Central memory CD8-positive, alpha-beta T cell (primary cell): ENCODE measurements around the gene SLIT1.

Experiments
- ATAC-seq: fragments of 150-1000 bp; cut with Tn5 transposase; replicated peaks from 2 replicates; pipeline ENCODE4 v1.10.0; 2022; ENCODE audit warnings: mild to moderate bottlenecking, moderate FRiP score, moderate number of reproducible peaks; ENCODE audit not compliant: poor library complexity, severe bottlenecking; ENCODE audit errors: extremely low read depth
- DNase-seq, 2 donors: peaks; one replicate each; pipeline ENCODE4 v3.0.0; 2021; ENCODE audit warnings: low spot score in 2 of 2
- H3K27ac Mint-ChIP-seq: one replicate; pipeline ENCODE4 v1.8.0; 2022; ENCODE audit warnings: low read depth, mild to moderate bottlenecking, moderate library complexity, mixed read lengths
- H3K27me3 Mint-ChIP-seq: one replicate; pipeline ENCODE4 v1.8.0; 2022; ENCODE audit warnings: mixed read lengths
- H3K36me3 Mint-ChIP-seq: one replicate; pipeline ENCODE4 v1.8.0; 2022; ENCODE audit warnings: mild to moderate bottlenecking, moderate library complexity, mixed read lengths; ENCODE audit not compliant: insufficient read depth
- H3K4me1 Mint-ChIP-seq: one replicate; pipeline ENCODE4 v1.8.0; 2022; ENCODE audit warnings: mixed read lengths
- H3K4me3 Mint-ChIP-seq: one replicate; pipeline ENCODE4 v1.8.0; 2022; ENCODE audit warnings: mild to moderate bottlenecking, moderate library complexity, mixed read lengths
- H3K9me3 Mint-ChIP-seq: one replicate; pipeline ENCODE4 v1.8.0; 2022; ENCODE audit warnings: mixed read lengths

SLIT1 gene

DNA sequence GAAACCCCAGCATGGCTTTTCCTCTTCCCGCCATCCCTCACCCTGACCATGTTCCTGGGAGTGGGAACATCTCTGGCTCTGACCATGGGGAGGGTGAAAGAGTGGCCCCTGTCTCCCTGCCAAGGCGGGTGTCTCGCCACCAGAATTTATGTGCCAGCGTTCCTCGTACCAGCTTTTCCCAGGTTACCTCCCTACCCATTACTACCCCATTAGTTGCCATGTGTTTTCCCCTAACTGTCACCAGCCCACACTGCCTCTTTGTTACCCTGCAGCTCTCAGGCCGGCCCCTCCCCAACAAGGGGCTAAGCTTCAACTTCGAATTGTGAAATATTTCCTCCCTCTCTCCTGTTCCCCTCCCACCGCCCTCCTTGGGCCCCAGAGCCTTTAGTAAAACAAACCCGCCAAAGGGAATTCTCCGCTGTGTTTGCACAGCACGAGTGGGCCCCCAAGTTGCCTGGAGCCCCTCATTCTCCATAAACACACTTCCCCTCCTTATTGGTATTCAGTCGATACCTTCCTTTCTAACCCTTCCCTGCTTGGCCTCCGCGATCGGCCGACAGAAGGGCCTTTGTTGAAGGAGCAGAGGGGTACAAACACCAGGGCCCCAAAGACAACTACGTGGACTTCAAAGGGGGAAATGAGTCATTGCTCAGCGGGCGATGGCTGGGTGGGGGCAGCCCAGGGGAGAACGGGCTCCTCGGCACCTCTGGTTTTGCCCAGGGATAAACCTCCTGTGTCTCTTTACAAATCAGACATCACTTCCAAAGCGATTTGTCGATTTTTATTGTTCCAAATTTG, 45.5 kb downstream of the SLIT1 start:
- Mint-ChIP-seq H3K4me1 (no peaks in the 10 kb centered on the region), H3K27me3 (peaks cover 36% of the 10 kb centered on the region), H3K4me3 (no peak overlapping the region), H3K36me3 (no peaks in the 10 kb centered on the region), H3K9me3 (no peaks in the 10 kb centered on the region), H3K27ac (no peak overlapping the region)
- ATAC-seq (no peak), DNase-seq (no peak)

DNA sequence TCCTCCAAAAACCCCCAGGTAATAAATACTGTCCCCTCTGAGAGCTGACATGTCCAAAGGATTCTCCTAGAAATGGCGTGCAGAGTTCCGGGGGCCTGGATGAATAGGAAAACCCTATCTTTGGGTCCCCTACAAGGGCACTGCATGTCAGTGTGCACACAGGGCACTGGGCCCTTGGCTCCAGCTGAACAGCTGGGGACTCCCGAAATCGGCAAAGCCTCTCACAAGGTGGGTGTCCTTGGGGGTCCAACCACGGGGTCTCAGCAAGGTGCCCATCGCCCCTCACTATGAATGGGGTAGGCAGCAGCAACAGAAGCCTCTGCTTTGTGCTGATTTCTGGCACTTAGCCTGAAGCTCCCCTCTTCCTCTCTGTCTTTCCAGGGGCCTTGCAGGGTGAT, 46.1 kb downstream of the SLIT1 start:
- peaks cover 41% of the 10 kb centered on the region for H3K27me3 Mint-ChIP-seq

DNA sequence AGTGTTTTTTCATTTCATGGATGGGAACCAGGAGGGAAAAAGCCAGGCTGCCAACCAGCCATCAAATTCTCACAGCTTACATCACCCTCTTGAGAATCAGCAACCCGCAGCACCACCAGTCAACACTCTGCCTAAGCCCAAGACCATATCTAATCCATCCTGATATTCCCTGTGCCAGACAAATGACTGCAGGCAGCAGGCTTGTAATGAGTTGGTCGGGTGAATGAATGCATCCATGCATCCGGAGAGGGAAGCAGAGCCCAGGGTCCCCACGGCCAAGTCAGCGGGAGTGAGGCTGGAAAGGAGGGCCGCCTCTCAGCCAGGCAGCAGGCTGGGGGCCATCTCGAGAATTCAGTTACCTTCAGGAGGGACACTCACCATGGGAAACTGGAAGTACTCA, 46.9 kb downstream of the SLIT1 start:
- Mint-ChIP-seq H3K36me3 (no peaks in the 10 kb centered on the region), H3K4me1 (no peaks in the 10 kb centered on the region), H3K9me3 (no peaks in the 10 kb centered on the region), H3K27ac (no peak overlapping the region), H3K27me3 (peaks cover 41% of the 10 kb centered on the region), H3K4me3 (no peak overlapping the region)
- DNase-seq, result no peak
- no peak for ATAC-seq

More for the DNA sequence above, 46.1 kb downstream of the SLIT1 start:
- no peak overlapping the region for H3K27ac Mint-ChIP-seq
- H3K36me3 Mint-ChIP-seq, result no peaks in the 10 kb centered on the region
- DNase-seq (no peak), ATAC-seq (no peak)
- H3K9me3 Mint-ChIP-seq, result no peaks in the 10 kb centered on the region
- H3K4me3 Mint-ChIP-seq, result no peak overlapping the region
- no peaks in the 10 kb centered on the region for H3K4me1 Mint-ChIP-seq

DNA sequence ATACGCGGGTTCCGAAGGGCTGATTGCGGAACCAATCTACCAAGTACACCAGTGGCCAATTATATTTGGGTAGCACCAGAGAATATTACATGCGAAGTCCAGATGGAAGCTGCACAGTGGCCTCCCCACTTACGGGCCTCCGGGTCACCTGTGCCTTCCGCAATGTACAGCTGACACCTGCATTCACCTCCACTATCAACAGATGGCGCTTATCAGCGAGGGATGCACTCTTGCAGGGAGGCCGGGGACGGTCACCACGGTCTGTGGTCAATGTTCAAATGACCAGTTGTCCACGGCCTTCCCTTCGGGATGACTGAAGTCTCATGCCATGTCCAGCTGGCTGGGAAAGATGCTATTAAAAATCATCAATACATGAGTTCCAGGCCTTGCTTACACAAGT, 47.6 kb downstream of the SLIT1 start:
- ATAC-seq (no peak), DNase-seq (no peak)

DNA sequence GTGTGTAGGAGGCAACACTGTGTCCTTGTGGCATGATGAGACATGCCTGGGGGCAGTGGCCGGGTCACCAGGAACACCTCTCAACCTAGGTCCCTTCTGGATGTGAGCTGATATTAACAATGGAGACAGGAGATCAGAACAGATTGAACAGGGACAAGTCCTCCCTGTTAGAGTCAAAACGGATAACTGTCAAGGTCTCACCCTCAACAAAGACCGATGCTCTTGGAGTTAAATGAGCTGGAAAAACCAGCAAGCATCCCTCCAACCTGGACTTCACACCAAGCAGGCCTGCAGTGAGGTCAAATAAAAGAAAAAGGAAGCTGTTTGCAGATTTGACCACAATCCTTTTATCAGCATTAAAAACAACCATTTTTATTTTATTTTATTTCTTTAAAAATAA, 49.0 kb downstream of the SLIT1 start:
- ATAC-seq (no peak), DNase-seq (no peak)
- no peaks in the 10 kb centered on the region for H3K36me3 Mint-ChIP-seq
- no peak overlapping the region for H3K27ac Mint-ChIP-seq
- H3K27me3 Mint-ChIP-seq, result peaks cover 26% of the 10 kb centered on the region
- no peak overlapping the region for H3K4me3 Mint-ChIP-seq
- H3K4me1 Mint-ChIP-seq, result no peaks in the 10 kb centered on the region
- H3K9me3 Mint-ChIP-seq, result no peaks in the 10 kb centered on the region

More for the DNA sequence above, 47.6 kb downstream of the SLIT1 start:
- no peak overlapping the region for H3K4me3 Mint-ChIP-seq
- no peaks in the 10 kb centered on the region for H3K9me3 Mint-ChIP-seq
- H3K27ac Mint-ChIP-seq, result no peak overlapping the region
- H3K27me3 Mint-ChIP-seq, result peaks cover 40% of the 10 kb centered on the region
- H3K36me3 Mint-ChIP-seq, result no peaks in the 10 kb centered on the region
- H3K4me1 Mint-ChIP-seq, result no peaks in the 10 kb centered on the region

DNA sequence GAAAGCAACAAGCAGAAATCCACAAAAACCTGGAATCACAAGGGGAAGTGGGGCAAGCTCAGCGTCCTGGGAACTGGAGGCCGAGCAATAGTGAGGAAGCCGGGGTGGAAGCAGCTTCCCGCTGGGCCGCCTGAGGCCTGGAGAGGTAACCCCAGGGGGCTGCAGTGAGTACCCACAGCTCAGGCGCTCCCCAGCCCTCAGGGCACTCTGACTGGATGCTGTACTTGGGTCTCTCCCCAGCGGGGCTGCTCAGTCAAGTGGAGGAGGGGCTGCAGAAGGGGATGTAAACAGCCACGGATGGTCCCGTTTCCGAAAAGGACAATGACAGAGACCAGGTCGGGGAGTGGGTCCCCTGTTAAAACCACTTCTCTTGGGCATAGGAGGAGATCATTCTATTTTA, 50.3 kb downstream of the SLIT1 start:
- Mint-ChIP-seq H3K9me3 (no peaks in the 10 kb centered on the region), H3K4me1 (no peaks in the 10 kb centered on the region), H3K27ac (no peak overlapping the region), H3K27me3 (peaks cover 13% of the 10 kb centered on the region), H3K4me3 (no peak overlapping the region), H3K36me3 (no peaks in the 10 kb centered on the region)
- ATAC-seq, result no peak
- no peak for DNase-seq

DNA sequence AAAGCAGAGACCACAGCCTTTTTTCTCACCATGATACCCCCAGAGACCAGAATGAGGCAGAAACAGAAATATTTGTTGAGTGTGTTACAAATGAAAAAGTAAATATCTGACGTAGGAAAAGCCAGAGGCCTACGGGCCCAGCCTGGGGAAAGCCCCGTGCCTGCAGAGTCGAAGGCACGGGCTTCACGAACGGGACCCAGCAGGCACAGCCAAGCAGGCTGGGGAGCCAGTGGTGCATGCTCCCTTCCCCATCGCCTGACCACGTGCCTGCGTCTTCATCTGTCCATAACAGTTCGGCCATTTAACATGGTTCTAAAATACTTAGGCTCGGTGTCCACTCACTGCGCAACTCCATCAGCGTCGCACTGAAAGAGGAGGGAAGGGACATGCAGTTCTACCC, 50.8 kb downstream of the SLIT1 start:
- no peak overlapping the region for H3K4me3 Mint-ChIP-seq
- ATAC-seq (no peak), DNase-seq (no peak)
- no peaks in the 10 kb centered on the region for H3K36me3 Mint-ChIP-seq
- H3K27me3 Mint-ChIP-seq, result peaks cover 8% of the 10 kb centered on the region
- H3K9me3 Mint-ChIP-seq, result no peaks in the 10 kb centered on the region
- H3K4me1 Mint-ChIP-seq, result no peaks in the 10 kb centered on the region
- no peak overlapping the region for H3K27ac Mint-ChIP-seq

DNA sequence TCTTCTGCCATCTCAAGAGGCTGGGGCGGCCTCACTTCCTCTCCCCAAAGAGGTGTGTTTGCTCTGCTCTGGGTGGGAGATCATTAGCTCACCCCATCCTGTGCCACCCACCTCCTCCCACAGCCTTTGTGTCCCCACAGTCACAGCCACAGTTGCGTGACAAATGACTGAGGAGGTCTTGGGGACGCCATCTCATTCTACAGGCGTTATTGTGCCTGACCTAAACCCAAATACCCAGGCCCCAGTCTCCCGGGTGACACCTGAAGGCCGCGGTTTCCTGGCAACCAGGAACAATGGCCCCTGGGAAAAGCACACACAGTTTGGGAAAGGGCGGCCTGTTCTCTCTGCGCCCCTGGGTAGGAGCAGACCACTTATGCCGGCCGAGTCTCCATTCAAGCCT, 51.6 kb downstream of the SLIT1 start:
- Mint-ChIP-seq H3K4me1 (no peaks in the 10 kb centered on the region), H3K4me3 (no peak overlapping the region), H3K27ac (no peak overlapping the region), H3K9me3 (no peaks in the 10 kb centered on the region), H3K27me3 (peaks cover 7% of the 10 kb centered on the region), H3K36me3 (no peaks in the 10 kb centered on the region)
- ATAC-seq (no peak), DNase-seq (no peak)

DNA sequence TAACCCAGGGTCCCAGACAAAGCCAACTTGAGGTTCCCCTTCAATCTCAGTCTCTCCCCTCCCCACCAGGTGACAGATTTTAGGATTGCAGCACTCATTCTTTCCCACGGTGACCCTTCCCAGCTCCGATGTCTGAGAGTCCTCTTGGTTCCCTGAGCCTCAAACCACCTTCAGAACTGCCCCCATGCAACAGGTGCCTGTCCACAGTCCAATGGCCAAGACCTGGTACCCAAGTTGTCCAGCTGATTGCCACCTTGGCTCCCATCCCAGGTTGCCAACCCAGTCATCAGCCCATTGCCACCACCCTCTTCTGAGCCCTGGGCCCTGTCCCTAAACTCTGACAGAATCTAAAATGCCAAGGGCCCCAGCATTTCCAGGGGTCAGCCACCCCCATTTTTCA, 53.5 kb downstream of the SLIT1 start:
- H3K36me3 Mint-ChIP-seq, result no peaks in the 10 kb centered on the region

DNA sequence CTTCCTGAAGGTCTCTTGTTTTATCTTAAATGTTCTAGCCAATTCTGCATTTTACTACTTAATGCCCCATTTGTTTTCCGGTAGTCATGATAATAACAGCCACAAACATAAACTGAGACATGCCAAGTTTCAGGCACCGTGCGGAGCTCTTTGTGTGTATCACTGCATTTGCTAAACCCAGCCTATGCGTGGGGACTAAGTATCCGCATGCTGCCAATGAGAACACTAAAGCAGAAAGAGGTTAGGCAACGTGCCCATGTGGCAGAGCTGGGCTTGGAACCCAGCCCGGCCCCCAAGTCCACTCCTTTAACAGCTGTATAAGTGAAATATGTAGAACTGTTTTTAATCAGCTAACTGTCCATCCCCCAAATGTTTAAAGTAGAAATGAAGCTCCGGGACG, 54.1 kb downstream of the SLIT1 start:
- Mint-ChIP-seq H3K4me1 (no peaks in the 10 kb centered on the region), H3K27me3 (peaks cover 7% of the 10 kb centered on the region), H3K4me3 (no peak overlapping the region), H3K27ac (no peak overlapping the region), H3K9me3 (no peaks in the 10 kb centered on the region), H3K36me3 (no peaks in the 10 kb centered on the region)
- DNase-seq (no peak), ATAC-seq (no peak)

More for the DNA sequence above, 53.5 kb downstream of the SLIT1 start:
- Mint-ChIP-seq H3K27ac (no peak overlapping the region), H3K9me3 (no peaks in the 10 kb centered on the region), H3K4me3 (no peak overlapping the region), H3K27me3 (peaks cover 7% of the 10 kb centered on the region), H3K4me1 (no peaks in the 10 kb centered on the region)
- no peak for DNase-seq
- ATAC-seq, result no peak

DNA sequence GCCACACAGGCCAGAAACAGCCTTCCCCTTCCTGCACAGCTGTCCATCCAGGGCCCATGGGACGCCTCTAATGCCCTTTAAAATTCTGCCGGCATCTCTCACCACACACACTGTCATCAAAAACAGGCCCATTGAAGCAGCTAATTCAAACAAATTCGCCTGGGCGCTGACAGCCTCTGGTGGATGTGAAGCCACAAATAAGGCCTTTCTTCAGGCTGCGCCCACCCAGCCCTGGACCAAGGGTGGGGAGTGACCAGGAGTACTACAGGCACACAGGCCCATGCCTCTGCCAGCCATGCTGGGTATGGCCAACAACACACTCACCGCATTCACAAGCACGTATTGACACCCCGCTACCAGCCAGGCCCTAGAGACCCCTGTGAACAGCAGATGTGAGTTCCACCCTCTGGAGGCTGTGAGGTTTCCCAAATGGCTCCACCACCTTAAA, 54.6 kb downstream of the SLIT1 start:
- DNase-seq, result no peak
- Mint-ChIP-seq H3K4me3 (no peak overlapping the region), H3K27me3 (peaks cover 7% of the 10 kb centered on the region), H3K4me1 (no peaks in the 10 kb centered on the region), H3K36me3 (no peaks in the 10 kb centered on the region), H3K27ac (no peak overlapping the region), H3K9me3 (no peaks in the 10 kb centered on the region)
- ATAC-seq, result no peak

DNA sequence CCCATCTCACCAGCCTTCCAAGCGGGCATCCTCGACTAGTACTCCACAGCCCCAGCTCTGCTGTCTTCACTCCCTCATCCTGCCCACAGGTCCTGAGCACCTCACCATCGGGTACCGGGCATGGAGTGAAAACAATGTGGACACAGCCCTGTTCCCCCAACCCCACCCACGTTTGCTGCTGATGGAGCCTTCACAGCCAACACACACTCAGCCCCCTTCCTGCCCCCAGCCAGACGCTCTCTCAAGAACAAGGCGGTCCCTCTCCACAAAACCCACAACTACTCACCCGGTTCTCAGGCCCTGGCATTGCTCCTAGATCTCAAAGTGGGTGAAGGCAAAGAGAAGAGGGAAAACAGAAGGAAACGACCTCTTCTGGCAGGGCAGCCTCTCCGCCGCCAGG, 56.1 kb downstream of the SLIT1 start:
- H3K4me1 Mint-ChIP-seq, result no peaks in the 10 kb centered on the region
- no peak overlapping the region for H3K27ac Mint-ChIP-seq
- H3K9me3 Mint-ChIP-seq, result no peaks in the 10 kb centered on the region
- peaks cover under 1% of the 10 kb centered on the region for H3K36me3 Mint-ChIP-seq
- H3K27me3 Mint-ChIP-seq, result no peaks in the 10 kb centered on the region
- ATAC-seq (no peak), DNase-seq (no peak)
- no peak overlapping the region for H3K4me3 Mint-ChIP-seq

DNA sequence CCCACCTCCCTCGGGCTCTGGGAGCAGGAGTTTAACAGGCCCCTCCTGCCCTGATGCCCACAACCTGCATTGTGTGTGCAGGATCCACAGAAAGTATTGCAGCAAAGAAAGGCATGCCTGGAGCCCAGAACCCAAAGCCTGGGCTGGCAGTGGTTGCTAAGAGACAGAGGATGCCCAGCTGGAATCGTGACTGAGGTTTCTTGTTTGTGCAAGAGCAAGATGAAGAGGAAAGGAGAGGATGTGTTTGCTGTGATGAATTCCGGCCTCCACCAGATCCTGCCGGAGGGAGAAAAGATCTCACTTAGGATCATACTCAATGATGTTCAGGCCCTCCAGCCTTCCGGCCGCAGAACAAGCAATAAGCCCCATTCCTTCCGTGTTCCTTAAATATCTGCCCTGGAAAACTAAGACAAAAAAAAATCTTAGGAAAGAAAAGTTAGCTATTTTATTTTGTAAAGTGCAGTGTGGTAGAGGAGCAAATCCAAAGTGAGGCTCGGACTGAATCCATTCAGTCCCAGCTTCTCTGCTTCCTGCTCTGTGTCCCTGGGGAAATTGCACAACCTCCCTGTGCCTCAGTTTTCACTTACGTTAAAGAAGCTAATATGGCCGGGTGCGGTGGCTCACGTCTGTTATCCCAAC, 57.1 kb downstream of the SLIT1 start:
- H3K27ac Mint-ChIP-seq, result no peak overlapping the region
- no peak for ATAC-seq
- no peaks in the 10 kb centered on the region for H3K9me3 Mint-ChIP-seq
- DNase-seq, result no peak
- H3K36me3 Mint-ChIP-seq, result peaks cover 2% of the 10 kb centered on the region
- H3K27me3 Mint-ChIP-seq, result no peaks in the 10 kb centered on the region
- H3K4me1 Mint-ChIP-seq, result no peaks in the 10 kb centered on the region
- no peak overlapping the region for H3K4me3 Mint-ChIP-seq
